ENCODE data around the gene CLDN9.
"Not testable (repeated sequence)": the region's sequence is repeated elsewhere in the genome, so short reads cannot be mapped to it uniquely, and the experiment has no call there.

Gene CLDN9

GRCh38 chr16:3045758-3046640, 33.3 kb downstream of the CLDN9 start, which contains the start of gene MMP25:
Gene MMP25 (plus strand): TSS chr16:3046561. CDS start chr16:3046918, 357 bp downstream.
- Mint-ChIP-seq H3K9me3 (no peaks in the 10 kb centered on the region), H3K27me3 (peaks cover 76% of the 10 kb centered on the region), H3K27ac (peak within 1 kb of the TSS in 1 of 2 donors; percentile 82), H3K4me3 (peak within 1 kb of the TSS; percentile 81 to 85), H3K4me1 (peaks cover 41% of the 10 kb centered on the region)
- DNase-seq (peak in 1 of 2 donors; percentile 32), ATAC-seq (peak; percentile 62)

- peaks cover 70% of the 10 kb centered on the region for H3K27me3 Mint-ChIP-seq
- peak overlapping the region in 1 of 2 donors; percentile 82 for H3K27ac Mint-ChIP-seq
- peak overlapping the region; percentile 37 to 40 for H3K4me3 Mint-ChIP-seq
- DNase-seq (no peak), ATAC-seq (peak; percentile 43)
- H3K9me3 Mint-ChIP-seq = no peaks in the 10 kb centered on the region
- H3K4me1 Mint-ChIP-seq = peaks cover 47% of the 10 kb centered on the region
These were observed 34.1 kb downstream of the CLDN9 start for GRCh38 chr16:3046641-3047386.

- Mint-ChIP-seq H3K4me1 (peaks cover 51% of the 10 kb centered on the region), H3K9me3 (no peaks in the 10 kb centered on the region), H3K27ac (no peak overlapping the region), H3K4me3 (peak overlapping the region in 1 of 2 donors; percentile 40), H3K27me3 (peaks cover 64% of the 10 kb centered on the region)
- ATAC-seq (peak; percentile 20), DNase-seq (no peak)
These were observed 34.6 kb downstream of the CLDN9 start for GRCh38 chr16:3047387-3047720.

- no peak overlapping the region for H3K27ac Mint-ChIP-seq
- no peak overlapping the region for H3K4me3 Mint-ChIP-seq
- no peak for ATAC-seq
- peaks cover 38% of the 10 kb centered on the region for H3K27me3 Mint-ChIP-seq
- no peaks in the 10 kb centered on the region for H3K9me3 Mint-ChIP-seq
- peaks cover 65% of the 10 kb centered on the region for H3K4me1 Mint-ChIP-seq
- DNase-seq = no peak
These were observed 37.3 kb downstream of the CLDN9 start for GRCh38 chr16:3049921-3050481.

GRCh38 chr16:3050487-3050886, 37.8 kb downstream of the CLDN9 start:
- Mint-ChIP-seq H3K4me1 (peaks cover 65% of the 10 kb centered on the region), H3K9me3 (no peaks in the 10 kb centered on the region), H3K4me3 (no peak overlapping the region), H3K27ac (peak overlapping the region in 1 of 2 donors; percentile 35), H3K27me3 (peaks cover 33% of the 10 kb centered on the region)
- ATAC-seq (no peak), DNase-seq (no peak)

- no peaks in the 10 kb centered on the region for H3K9me3 Mint-ChIP-seq
- peaks cover 28% of the 10 kb centered on the region for H3K27me3 Mint-ChIP-seq
- DNase-seq (no peak), ATAC-seq (no peak)
- peaks cover 65% of the 10 kb centered on the region for H3K4me1 Mint-ChIP-seq
- H3K27ac Mint-ChIP-seq = no peak overlapping the region
- H3K4me3 Mint-ChIP-seq = no peak overlapping the region
These were observed 38.3 kb downstream of the CLDN9 start for GRCh38 chr16:3051009-3051408.

- ATAC-seq (no peak), DNase-seq (no peak)
- Mint-ChIP-seq H3K4me1 (peaks cover 68% of the 10 kb centered on the region), H3K27ac (no peak overlapping the region), H3K4me3 (no peak overlapping the region), H3K27me3 (peaks cover 28% of the 10 kb centered on the region), H3K9me3 (no peaks in the 10 kb centered on the region)
These were observed 38.8 kb downstream of the CLDN9 start for GRCh38 chr16:3051494-3051893.

GRCh38 chr16:3052571-3053329, 40.0 kb downstream of the CLDN9 start:
- not testable (repeated sequence) for H3K9me3 Mint-ChIP-seq, DNase-seq, H3K4me3 Mint-ChIP-seq
- ATAC-seq = peak; percentile 61
- H3K4me1 Mint-ChIP-seq = peaks cover 75% of the 10 kb centered on the region
- H3K27ac Mint-ChIP-seq = peak overlapping the region in 1 of 2 donors; percentile 85
- H3K27me3 Mint-ChIP-seq = peaks cover 16% of the 10 kb centered on the region

GRCh38 chr16:3053330-3053710, 40.6 kb downstream of the CLDN9 start:
- H3K4me3 Mint-ChIP-seq, DNase-seq: not testable (repeated sequence)
- peak; percentile 21 for ATAC-seq

GRCh38 chr16:3054965-3055733, 42.4 kb downstream of the CLDN9 start:
- H3K9me3 Mint-ChIP-seq = no peaks in the 10 kb centered on the region
- peak overlapping the region; percentile 61 to 71 for H3K4me3 Mint-ChIP-seq

More at GRCh38 chr16:3053330-3053710, 40.6 kb downstream of the CLDN9 start:
- Mint-ChIP-seq H3K27ac (peak overlapping the region in 1 of 2 donors; percentile 89), H3K4me1 (peaks cover 71% of the 10 kb centered on the region)
- not testable (repeated sequence) for H3K27me3 Mint-ChIP-seq, H3K9me3 Mint-ChIP-seq

GRCh38 chr16:3055734-3056115, 43.0 kb downstream of the CLDN9 start:
- Mint-ChIP-seq H3K4me1 (peaks cover 75% of the 10 kb centered on the region), H3K27ac (peak overlapping the region in 1 of 2 donors; percentile 90), H3K4me3 (peak overlapping the region; percentile 61 to 71)
- H3K27me3 Mint-ChIP-seq, ATAC-seq, H3K9me3 Mint-ChIP-seq, DNase-seq: not testable (repeated sequence)

More at GRCh38 chr16:3054965-3055733, 42.4 kb downstream of the CLDN9 start:
- DNase-seq = peak in 1 of 2 donors; percentile 56
- peak; percentile 29 for ATAC-seq
- H3K4me1 Mint-ChIP-seq = peaks cover 71% of the 10 kb centered on the region
- H3K27me3 Mint-ChIP-seq = no peaks in the 10 kb centered on the region
- peak overlapping the region; percentile 89 to 90 for H3K27ac Mint-ChIP-seq

- Mint-ChIP-seq H3K27me3 (no peaks in the 10 kb centered on the region), H3K4me1 (peaks cover 73% of the 10 kb centered on the region), H3K4me3 (peak overlapping the region; percentile 82 to 88), H3K9me3 (no peaks in the 10 kb centered on the region), H3K27ac (peak overlapping the region; percentile 76 to 78)
- no peak for DNase-seq
- ATAC-seq = no peak
These were observed 43.8 kb downstream of the CLDN9 start for GRCh38 chr16:3056336-3057180.

GRCh38 chr16:3057181-3058138, 44.7 kb downstream of the CLDN9 start:
- DNase-seq (peak in 1 of 2 donors; percentile 40), ATAC-seq (no peak)
- peaks cover 77% of the 10 kb centered on the region for H3K4me1 Mint-ChIP-seq
- no peaks in the 10 kb centered on the region for H3K9me3 Mint-ChIP-seq
- peak overlapping the region; percentile 82 to 88 for H3K4me3 Mint-ChIP-seq
- no peaks in the 10 kb centered on the region for H3K27me3 Mint-ChIP-seq
- peak overlapping the region; percentile 41 to 93 for H3K27ac Mint-ChIP-seq
